Activated CD8-positive, alpha-beta memory T cell treated with anti-CD3 and anti-CD28 coated beads for 4 hours (primary cell): ENCODE measurements around the gene MEA1.
A peak's percentile ranks its signal among the peaks of the same experiment; 100 is the strongest.
"Not testable (repeated sequence)": the region's sequence is repeated elsewhere in the genome, so short reads cannot be mapped to it uniquely, and the experiment has no call there.

ENCODE experiments used
- DNase-seq, 2 donors: peaks; one replicate each; pipeline ENCODE4 v3.0.0-alpha.2; 2020; ENCODE audit warnings: low read depth in 2 of 2

MEA1 gene

DNA sequence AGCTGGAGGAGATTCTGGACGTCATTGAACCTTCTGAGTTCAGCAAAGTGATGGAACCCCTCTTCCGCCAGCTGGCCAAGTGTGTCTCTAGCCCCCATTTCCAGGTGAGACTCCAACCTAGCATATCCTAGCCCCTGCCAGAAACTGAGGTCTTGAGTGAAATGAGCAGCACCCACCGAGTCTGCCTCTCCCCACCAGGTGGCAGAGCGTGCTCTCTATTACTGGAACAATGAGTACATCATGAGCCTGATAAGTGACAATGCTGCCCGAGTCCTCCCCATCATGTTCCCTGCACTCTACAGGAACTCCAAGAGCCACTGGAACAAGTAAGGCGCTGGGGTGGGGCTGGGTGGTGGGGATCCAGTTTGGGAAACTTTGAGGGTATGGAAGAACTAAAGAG is 4.6 kb downstream of the MEA1 start:
- DNase-seq = no peak

DNA sequence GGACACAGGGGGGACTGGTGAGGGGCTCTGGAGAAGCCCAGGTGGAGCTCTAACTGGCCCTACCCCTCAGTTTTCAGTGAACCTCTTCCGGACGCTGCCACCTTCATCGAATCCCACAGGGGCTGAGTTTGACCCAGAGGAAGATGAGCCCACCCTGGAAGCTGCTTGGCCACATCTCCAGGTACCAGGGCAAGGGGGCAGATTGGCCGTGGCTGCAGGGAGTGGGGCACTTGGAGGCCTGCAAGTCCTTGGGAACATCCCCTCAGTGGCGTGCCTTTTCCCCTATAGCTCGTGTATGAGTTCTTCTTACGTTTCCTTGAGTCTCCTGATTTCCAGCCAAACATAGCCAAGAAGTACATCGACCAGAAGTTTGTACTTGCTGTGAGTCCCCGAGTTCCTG is 6.6 kb downstream of the MEA1 start:
- DNase-seq = no peak

DNA sequence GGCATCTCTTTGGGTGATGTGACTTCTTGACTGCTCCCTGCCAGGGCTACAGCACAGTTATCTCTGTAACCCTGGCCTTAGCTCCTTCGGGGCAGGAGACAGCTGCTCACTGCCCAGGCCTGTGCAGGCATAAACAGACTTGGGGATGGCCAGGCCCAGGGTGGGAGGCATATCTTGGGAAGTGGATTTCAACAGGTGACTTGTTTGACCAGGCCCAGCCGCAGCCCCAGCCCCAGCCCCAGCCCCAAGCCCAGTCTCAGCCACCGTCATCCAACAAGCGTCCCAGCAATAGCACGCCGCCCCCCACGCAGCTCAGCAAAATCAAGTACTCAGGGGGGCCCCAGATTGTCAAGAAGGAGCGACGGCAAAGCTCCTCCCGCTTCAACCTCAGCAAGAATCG is 7.5 kb downstream of the MEA1 start:
- DNase-seq = no peak

DNA sequence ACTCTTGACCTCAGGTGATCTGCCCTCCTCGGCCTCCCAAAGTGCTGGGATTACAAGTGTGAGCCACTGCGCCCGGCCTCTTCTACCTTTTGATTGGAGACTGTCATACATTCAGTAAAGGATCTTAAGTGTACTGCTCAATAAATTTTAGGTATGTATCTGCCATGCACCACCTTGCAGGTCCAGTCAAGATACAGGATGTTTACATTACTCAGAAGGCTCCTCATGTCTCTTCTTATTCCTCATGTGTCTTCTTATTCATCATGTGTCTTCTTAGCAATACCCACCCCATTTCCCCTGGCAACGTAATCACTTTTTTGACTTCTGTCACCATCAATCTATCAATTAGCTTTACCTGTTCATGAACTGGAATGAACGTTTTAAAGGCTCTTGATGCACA is 7.9 kb downstream of the MEA1 start:
- no peak for DNase-seq

DNA sequence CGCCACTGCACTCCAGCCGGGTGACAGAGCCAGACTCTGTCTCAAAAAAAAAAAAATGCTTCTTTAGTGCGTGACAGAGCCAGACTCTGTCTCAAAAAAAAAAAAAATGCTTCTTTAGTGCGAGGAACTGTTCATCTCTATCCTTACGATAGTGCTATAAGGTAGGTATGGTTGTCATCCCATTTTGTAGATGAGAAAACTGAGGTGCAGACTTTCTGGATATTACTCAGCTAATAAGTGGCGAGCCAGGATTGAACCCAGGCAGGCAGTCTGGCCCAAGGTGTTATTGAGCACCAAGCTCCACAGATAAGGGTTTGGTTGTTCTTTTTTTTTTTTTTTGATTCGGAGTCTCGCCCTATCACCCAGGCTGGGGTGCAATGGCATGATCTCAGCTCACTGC is 11.9 kb downstream of the MEA1 start:
- DNase-seq = no peak

DNA sequence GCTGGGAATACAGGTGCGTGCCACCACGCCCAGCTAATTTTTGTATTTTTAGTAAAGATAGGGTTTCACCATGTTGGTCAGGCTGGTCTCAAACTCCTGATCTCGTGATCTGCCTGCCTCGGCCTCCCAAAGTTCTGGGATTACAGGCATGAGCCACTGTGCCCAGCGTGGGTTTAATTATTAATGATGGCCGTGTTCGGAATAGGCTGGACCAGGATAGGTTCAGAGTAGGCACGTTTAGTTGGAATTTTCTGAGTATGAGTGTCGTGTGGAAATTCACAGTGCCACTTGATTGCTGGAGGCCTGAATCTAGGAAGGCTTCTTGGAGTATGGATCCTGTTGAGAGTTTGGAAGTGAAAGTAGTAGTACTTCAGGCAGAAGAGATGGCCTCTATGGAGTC is 15.5 kb downstream of the MEA1 start:
- DNase-seq = not testable (repeated sequence)

DNA sequence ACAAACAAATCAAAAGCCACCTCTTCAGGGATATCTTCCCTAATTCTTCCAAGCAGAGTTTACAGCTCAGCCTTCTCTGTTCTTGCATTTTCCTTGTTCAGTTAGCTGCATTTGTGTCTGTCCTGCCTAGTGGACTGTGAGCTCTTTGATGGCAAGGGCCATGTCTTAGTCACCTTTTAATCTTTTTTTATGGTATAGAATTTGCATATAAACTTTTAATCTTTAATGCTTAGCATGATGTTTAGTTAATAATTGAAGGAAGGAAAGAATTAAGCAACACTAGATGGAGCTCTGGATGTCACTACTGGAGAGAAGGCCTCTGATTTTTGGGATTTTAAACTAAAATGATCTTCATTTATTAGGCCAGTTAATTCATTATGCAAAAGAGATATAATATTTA is 17.2 kb downstream of the MEA1 start:
- DNase-seq = no peak

DNA sequence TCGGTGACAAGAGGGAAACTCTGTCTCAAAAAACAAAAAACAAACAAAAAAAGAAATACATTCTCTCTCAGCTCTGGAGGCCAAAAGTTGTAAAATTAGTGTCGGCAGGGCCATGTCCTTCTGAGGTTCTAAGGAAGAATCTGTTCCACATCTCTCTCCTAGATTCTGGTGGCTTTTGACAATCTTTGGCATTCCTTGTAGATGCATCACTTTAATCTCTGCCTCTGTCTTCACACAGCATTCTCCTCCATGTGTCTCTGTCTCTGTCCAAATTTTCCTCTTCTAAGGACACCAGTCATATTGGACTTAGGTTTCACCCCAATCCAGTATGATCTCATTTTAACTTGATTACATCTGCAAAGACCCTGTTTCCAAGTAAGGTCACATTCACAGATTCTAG is 20.3 kb downstream of the MEA1 start:
- no peak for DNase-seq

DNA sequence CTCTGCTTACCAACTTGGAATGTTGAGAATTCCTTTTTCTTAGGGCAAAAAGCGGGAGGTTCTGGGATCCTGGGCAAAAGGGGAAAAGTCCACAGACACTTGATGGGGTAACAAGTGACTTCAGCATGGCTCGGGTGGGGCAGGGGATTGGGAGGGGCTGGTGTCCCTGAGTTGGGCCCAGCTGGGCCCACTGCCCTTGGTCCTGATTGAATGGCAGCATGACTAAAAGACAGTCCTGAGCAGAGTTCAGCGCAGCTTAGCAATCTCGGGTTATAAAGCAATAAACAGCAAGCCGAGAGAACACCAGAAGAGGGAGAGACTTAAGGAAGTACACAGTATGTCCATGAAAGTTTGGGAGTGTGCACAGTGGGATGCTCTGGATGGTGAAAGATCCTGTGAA is 23.8 kb downstream of the MEA1 start:
- no peak for DNase-seq

DNA sequence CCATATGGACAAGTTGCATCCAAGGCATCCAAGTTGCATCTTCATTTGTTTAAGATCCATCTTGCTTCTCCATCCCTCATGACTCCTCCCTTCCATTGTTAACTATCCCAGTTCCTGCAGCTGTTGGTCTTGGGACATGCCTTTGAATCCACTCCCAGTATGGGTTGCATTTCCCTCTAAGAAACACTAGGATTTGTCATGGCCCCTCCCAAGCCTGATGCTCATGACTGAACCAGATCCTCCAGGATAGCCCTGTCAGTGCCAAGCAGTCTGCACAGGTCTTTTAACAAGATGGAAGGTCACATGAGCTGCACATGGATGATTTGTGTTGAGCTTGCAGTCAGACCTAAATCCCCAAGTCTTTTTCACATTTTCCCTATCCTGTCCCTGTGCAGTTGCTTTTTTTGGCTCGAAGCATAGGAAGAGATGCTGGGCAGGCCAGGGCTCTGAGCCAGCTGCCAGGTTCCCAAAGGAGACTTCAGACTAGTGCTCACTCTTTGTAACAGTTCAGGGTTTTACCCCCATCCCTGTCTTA is 25.2 kb downstream of the MEA1 start:
- DNase-seq = no peak

DNA sequence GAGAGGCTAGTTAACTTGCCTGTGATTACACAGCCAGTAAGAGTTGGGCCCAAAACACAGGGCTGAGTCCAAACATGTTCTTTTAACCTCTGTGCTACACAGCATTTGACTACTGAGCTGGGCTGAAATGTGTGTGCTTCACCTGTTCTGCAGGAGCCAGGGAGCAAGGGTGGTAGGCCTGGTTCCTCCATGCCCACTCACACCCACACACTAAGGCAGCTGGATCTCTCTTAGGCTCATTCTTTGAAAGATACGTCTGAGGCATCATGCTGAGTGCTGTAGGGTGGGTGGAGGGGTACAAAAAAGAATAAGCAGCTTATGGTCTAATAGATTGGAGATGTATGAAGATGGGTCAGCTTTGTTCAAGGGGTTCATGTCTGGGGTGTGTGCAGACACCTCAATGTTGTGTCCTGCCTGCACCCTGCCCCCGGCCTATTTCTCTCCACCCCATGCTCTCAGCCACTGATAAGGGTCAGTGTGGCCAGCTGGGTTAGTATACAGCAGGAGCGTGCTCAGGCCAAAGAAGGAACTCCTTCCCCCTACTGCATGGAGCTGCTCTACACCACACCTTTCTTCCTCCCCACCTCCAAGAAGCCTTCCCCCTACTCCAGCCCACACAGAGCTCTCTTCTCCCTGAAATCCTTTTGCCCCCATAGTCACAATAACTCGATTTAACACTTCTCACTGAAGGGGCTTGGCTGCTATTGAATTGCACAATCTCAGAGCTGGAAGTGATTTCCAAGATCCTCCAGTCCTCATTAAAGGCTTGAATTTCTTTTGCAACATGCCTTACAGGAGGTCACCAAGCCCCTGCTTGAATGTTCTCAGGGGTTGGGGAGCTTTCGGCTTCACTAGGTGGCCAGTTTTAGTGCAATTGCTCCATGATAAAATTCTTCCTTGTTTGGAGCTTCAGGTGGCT is 26.0 kb downstream of the MEA1 start:
- no peak for DNase-seq

DNA sequence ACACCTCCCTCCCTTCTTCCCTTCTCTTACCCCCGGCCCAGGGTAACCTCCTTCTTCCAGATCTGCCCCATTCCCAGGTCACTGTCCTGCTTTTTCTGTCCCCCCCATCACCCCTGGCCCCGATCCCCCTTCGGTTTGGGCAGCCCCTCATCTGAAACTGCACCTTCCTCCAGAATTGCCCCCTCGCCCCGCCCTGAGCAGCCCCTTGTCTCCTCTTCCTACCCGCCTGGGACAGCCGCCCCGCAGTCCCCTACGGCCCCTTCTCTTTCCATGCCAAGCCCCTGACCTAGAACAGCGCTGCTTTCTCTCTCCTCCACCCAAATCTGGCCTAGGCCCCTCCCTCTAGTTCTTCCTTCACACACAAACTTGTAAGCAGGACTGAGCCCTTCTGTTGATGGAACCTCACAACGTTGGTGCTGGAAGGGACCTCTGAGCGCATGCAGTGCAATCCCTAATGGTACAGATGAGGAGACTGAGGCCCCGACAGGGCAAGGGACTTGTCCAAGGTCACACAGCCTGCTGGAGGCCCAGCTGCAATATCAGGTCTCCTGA is 28.7 kb downstream of the MEA1 start:
- DNase-seq = no peak

DNA sequence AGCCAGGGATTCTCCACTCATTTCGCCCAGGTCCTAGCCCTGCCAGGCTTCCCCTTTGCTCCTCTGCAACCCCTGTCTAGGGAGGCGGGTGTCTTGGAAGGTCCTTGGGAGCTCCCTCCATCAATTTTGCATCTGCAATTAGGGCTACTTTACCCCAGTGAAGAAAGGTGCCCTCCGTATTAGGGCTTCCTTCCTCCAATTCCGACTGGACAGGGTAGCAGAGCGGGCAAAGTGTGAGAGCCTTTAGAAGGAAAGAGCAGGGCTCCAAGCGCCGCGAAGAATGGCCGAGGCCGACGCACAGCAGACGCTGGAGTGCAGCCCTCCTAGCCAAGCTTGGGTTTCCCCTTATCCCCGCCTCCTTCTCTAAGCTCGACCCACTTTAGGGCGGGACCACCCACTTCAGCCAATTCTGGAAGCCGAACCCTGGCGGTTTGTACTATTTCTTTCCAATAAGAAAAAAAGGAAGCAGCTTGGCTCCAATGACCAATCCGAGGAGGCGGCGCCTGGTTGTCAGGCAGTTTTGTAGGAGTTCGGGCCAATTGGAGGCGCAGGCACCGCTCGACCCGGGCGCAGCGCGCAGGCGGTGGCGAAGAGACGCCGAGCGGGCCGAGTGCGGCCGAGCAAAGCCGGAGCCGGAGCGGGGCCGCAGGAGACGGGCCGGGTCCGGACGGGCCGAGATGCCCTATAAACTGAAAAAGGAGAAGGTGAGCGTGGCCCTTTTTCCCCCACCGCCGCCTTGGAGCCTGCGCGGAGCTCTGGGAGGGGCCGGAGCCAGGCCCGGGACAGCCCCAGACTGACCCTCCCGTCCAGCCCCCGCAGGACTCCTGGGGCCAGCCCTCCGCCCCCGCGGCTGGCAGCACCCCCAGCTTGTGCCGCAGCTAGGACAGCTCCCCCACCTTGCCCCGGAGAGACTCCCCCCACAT is 29.5 kb downstream of the MEA1 start, which contains the start of gene PPP2R5D:
TSS of gene PPP2R5D (plus strand) at position 570 of the 923 bp plus-strand sequence. CDS start at position 678, 108 bp downstream.
- DNase-seq = peak; percentile 91 to 95

DNA sequence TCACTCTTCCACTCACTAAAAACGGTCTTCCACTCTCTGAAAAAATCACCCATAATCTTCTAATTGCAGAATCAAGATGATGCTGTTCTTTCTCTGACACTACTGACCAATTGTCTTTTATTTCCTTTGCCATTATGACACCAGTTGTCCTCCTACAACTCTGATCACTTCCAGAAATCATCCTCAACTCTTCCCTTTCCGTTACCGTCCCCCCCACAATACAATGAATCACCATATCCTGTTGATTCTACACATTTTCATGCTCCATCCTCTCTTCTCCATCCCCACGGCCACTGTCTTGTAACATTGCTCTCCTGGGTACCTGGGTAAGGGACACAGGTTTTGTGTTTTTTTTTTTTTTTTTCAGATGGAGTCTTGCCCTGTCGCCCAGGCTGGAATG is 31.9 kb downstream of the MEA1 start:
- DNase-seq = no peak

DNA sequence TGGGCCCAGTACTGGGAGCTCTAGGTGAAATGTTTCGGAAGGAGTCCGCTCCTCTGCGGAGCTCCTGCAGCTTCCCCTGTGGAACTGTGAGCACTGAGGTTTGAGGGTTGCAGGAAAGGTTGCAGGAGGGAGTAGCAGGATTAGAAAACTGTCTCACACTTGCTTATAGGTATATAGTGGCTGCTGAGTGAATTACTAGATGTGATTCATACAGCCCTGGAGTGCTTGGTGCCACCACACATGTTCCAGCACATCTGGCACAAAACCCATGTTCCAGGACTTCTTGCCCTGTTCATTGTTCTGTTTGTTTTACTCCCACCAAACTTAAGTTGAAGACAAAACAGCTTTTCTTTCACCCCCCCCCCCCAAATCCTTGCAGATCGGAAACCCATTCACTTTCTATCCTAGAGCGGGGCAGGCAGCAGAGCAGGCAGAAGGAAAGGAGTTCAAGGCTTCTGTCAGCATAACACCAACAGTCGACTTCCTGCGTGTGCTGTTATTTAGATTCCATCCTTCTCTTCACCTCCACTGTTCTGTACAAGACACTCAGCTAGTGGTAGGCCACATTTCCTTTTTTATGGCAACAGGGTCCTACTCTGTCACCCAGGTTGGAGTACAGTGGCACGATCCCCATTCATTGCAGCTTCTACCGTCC is 34.1 kb downstream of the MEA1 start:
- no peak for DNase-seq

DNA sequence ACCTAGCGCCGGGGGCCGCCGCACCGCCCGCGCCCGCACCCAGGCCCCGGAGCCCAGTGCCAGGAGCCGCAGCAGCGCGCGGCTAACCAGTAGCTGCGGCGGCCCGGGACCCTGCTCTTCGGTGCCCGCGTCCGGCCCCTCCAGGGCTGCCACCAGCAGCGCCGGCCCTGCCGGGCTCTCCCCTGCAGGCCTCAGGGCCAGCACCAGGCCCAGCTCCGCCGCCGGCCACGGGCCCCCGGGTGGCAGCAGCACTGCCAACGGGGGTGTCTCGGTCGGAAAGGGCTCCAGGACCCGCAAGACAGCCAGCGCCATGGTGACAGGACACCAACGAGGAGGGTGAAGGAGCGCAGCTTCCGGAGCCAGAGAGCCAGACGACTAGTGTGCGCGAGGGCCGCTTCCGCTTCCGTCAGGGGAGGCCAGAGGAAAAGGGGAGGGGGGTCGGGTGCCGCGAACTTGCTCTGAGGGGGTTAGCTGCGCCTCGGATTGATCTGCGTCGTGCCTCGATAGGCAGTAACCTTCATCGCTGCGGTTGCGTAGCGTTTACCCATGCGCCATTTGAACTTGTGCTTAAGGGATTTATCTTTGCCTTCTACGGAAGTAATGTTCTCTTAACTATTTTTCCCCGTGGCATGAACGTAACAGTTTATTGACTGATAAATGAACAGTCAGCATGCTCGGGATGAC is 34.8 kb downstream of the MEA1 start, which contains the start of gene PEX6:
TSS of gene PEX6 (minus strand) at position 343 of the 684 bp plus-strand sequence. CDS start at position 312, 31 bp downstream.
- peak; percentile 84 to 88 for DNase-seq

DNA sequence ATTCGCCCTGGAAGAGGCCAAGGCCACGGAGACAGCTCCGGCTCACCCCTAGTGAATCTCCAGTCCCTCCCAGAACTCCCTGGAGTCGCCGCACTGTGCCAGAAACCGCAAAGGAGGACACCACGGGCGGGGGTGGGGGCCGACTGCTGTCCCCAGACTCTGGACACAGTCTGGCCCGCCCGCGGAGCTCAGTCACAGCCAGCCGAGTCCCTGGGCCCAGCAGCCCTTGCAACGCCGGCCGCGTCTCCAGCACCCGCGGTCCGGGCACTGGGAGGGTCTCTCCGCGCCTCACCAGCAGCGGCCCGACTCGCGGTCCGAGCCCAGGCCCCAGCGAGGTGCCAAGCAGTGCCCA is 35.3 kb downstream of the MEA1 start:
- DNase-seq = no peak

DNA sequence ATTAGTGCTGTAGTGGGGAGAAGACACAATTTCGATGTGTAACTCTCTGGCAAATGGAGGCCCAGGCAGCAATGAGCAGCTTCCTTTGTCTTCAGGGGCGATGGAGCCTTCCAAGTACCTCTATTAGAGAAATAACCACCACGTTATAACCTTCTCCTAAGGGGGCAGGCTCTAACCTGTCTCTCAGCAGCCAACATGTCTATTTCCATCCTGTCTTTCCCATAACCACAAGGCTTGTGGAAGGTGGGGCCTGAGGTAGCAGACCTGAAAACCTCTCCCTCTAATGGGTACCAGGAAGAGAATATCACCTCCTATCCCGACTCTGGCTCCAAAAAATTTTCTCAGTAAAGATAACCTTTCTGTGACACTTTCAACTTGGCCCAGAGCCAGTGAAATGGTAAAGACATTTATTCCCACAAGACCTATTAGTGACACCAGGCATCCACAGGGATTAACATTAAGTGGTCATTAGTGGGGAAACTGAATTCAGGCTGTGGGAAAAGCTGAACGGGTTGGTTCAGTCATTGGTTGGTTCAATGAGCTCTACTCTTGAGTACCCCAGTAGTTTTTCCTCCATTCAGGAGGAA is 38.7 kb downstream of the MEA1 start:
- DNase-seq = no peak

DNA sequence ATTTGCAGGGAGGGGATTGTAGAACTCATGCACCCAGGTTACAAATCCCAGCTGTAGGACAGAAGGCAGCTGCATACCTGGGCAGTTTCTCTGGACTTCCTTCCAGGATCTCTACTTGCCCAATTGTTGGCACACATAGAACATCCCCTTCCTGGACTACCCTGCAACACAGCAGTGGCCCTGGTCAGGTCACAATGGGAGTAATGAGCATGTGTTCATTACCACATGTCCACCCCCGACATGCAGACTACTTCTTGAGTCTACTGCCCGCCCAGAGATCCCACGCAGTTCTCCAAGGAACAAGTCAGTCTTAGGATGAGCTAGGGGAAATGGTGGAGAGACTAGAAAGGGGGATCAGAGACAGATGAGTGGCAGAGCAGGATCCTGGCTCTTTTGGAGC is 39.8 kb downstream of the MEA1 start:
- no peak for DNase-seq

DNA sequence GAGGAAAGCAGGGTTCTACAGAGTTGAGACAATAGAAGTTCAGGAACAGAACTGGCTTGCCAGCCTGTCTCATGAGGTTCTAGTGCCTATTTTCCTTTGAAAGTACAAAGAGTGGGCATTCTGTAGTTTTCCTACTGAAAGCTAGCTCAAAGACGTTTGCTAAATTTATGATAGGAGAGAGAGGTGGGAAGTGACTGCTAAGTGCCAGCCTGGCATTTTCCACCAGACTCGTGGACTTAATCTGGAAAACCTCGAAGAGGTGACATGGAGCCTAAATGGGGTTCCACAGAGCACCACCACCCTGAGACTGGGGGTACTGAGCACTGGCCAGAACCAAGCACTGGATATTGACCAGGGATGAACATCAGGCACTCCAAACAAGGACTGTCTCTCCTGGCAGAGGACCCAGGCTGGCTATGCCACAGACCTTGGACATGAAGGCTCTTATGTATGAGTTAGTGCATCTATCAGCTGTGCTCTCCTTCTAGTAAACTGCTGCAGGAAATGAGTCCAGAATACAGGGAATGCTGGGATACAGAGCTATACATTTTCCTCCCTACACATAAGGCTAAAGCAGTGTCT is 41.9 kb downstream of the MEA1 start:
- DNase-seq = no peak
